H9 (cell line): ENCODE measurements around the gene AMACR. TPM values are rescaled to one million over a fixed set of nuclear protein-coding genes. Genes with fewer than 3 reads are reported as not detected.

Experiments used
- DNase-seq: peaks from one replicate; pipeline ENCODE4 v3.0.0-alpha.2; 2017
- H2AFZ ChIP-seq: one replicate; pipeline ENCODE4 v1.6.1; 2013; ENCODE audit warnings: mild to moderate bottlenecking, low read length, control low read depth, moderate library complexity
- H2AK5ac ChIP-seq: 2 replicates; pipeline ENCODE4 v1.6.1; 2013; ENCODE audit warnings: low read length, control low read depth, mixed read lengths; ENCODE audit not compliant: insufficient read length
- H2BK120ac ChIP-seq: one replicate; pipeline ENCODE4 v1.6.1; 2013; ENCODE audit warnings: low read depth, mild to moderate bottlenecking, low read length, control low read depth, inconsistent platforms; ENCODE audit not compliant: poor library complexity, severe bottlenecking
- H2BK12ac ChIP-seq: 2 replicates; pipeline ENCODE4 v1.6.1; 2013; ENCODE audit warnings: low read length, control low read depth, mixed read lengths, low read depth; ENCODE audit not compliant: insufficient read length
- H2BK15ac ChIP-seq: 2 replicates; pipeline ENCODE4 v1.6.1; 2013; ENCODE audit warnings: low read depth, low read length, control low read depth
- H2BK20ac ChIP-seq: one replicate; pipeline ENCODE4 v1.6.1; 2013; ENCODE audit warnings: low read depth, mild to moderate bottlenecking, low read length, control low read depth, inconsistent platforms; ENCODE audit not compliant: poor library complexity, severe bottlenecking
- H2BK5ac ChIP-seq: 2 replicates; pipeline ENCODE4 v1.6.1; 2013; ENCODE audit warnings: low read length, control low read depth, mixed read lengths; ENCODE audit not compliant: insufficient read length
- H3K14ac ChIP-seq: 2 replicates; pipeline ENCODE4 v1.6.1; 2013; ENCODE audit warnings: low read length, control low read depth; ENCODE audit not compliant: insufficient read depth
- H3K18ac ChIP-seq: 2 replicates; pipeline ENCODE4 v1.6.1; 2013; ENCODE audit warnings: low read depth, mild to moderate bottlenecking, mixed read lengths, low read length, control low read depth; ENCODE audit not compliant: insufficient read length
- H3K23ac ChIP-seq: 2 replicates; pipeline ENCODE4 v1.6.1; 2013; ENCODE audit warnings: low read length, control low read depth, mixed read lengths, low read depth; ENCODE audit not compliant: insufficient read length
- H3K23me2 ChIP-seq: 2 replicates; pipeline ENCODE4 v1.6.1; 2013; ENCODE audit warnings: low read depth, mild to moderate bottlenecking, mixed read lengths, low read length, control low read depth; ENCODE audit not compliant: insufficient read length, poor library complexity, severe bottlenecking
- H3K27ac ChIP-seq: 2 replicates; pipeline ENCODE4 v1.5.1; 2013; ENCODE audit warnings: low read length, control low read depth, mixed read lengths, low read depth; ENCODE audit not compliant: insufficient read length
- H3K27me3 ChIP-seq: 2 replicates; pipeline ENCODE4 v1.6.1; 2013; ENCODE audit warnings: low read length, control low read depth, inconsistent platforms; ENCODE audit not compliant: insufficient read depth
- H3K4ac ChIP-seq: 2 replicates; pipeline ENCODE4 v1.6.1; 2013; ENCODE audit warnings: low read depth, mild to moderate bottlenecking, control low read depth, inconsistent platforms, low read length, moderate library complexity
- H3K4me1 ChIP-seq: 2 replicates; pipeline ENCODE4 v1.6.1; 2013; ENCODE audit warnings: low read length, control low read depth, inconsistent platforms; ENCODE audit not compliant: insufficient read depth
- H3K4me2 ChIP-seq: 2 replicates; pipeline ENCODE4 v1.6.1; 2013; ENCODE audit warnings: low read length, control low read depth, mixed read lengths; ENCODE audit not compliant: insufficient read length, insufficient read depth
- H3K56ac ChIP-seq: 2 replicates; pipeline ENCODE4 v1.6.1; 2013; ENCODE audit warnings: low read depth, mild to moderate bottlenecking, mixed read lengths, low read length, control low read depth; ENCODE audit not compliant: insufficient read length
- H3K79me1 ChIP-seq: 2 replicates; pipeline ENCODE4 v1.6.1; 2013; ENCODE audit warnings: low read depth, mild to moderate bottlenecking, moderate library complexity, low read length, control low read depth, inconsistent platforms; ENCODE audit not compliant: insufficient read depth, poor library complexity, severe bottlenecking
- H3K79me2 ChIP-seq: 2 replicates; pipeline ENCODE4 v1.6.1; 2013; ENCODE audit warnings: low read length, control low read depth, inconsistent platforms; ENCODE audit not compliant: insufficient read depth
- H3K9ac ChIP-seq: 2 replicates; pipeline ENCODE4 v1.6.1; 2013; ENCODE audit warnings: low read length, control low read depth, mixed read lengths; ENCODE audit not compliant: insufficient read length; ENCODE audit errors: extremely low read depth
- H3K9me3 ChIP-seq: one replicate; pipeline ENCODE4 v1.6.1; 2013; ENCODE audit warnings: low read depth, low read length, inconsistent platforms; ENCODE audit not compliant: control insufficient read depth
- H3T11ph ChIP-seq: one replicate; pipeline ENCODE4 v1.6.1; 2013; ENCODE audit warnings: mild to moderate bottlenecking, low read length, control low read depth, inconsistent platforms
- H4K20me1 ChIP-seq: one replicate; pipeline ENCODE4 v1.6.1; 2013; ENCODE audit not compliant: control insufficient read depth, insufficient read length, insufficient read depth
- H4K5ac ChIP-seq: 2 replicates; pipeline ENCODE4 v1.6.1; 2013; ENCODE audit warnings: low read depth, mild to moderate bottlenecking, mixed read lengths, low read length, control low read depth; ENCODE audit not compliant: insufficient read length
- H4K8ac ChIP-seq: replicated peaks from 2 replicates; pipeline ENCODE4 v1.6.1; 2013; ENCODE audit warnings: low read length, control low read depth, mixed read lengths, low read depth; ENCODE audit not compliant: insufficient read length
- H4K91ac ChIP-seq: 2 replicates; pipeline ENCODE4 v1.6.1; 2013; ENCODE audit warnings: low read depth, mild to moderate bottlenecking, moderate library complexity, mixed read lengths, low read length, control low read depth; ENCODE audit not compliant: insufficient read length
- H3K27ac Mint-ChIP-seq, 3 experiments: 2 replicates in 2 of 3; 3 replicates in 1 of 3; pipeline ENCODE4 v1.8.0; 2020 to 2021; ENCODE audit warnings: mixed read lengths in 3 of 3, mild to moderate bottlenecking in 1 of 3, moderate library complexity in 1 of 3
- H3K27me3 Mint-ChIP-seq: 2 replicates; pipeline ENCODE4 v1.8.0; 2021; ENCODE audit warnings: low read depth, mild to moderate bottlenecking, moderate library complexity, mixed read lengths
- H3K36me3 Mint-ChIP-seq, 3 experiments: 2 replicates in 2 of 3; 3 replicates in 1 of 3; pipeline ENCODE4 v1.8.0; 2020 to 2021; ENCODE audit warnings: low read depth in 3 of 3, mixed read lengths in 3 of 3; ENCODE audit not compliant: insufficient read depth in 1 of 3
- H3K4me1 Mint-ChIP-seq, 2 experiments: 2 replicates each; pipeline ENCODE4 v1.8.0; 2020; ENCODE audit warnings: mixed read lengths in 2 of 2
- H3K4me3 Mint-ChIP-seq, 2 experiments: 2 replicates in 1 of 2; 3 replicates in 1 of 2; pipeline ENCODE4 v1.8.0; 2020 to 2021; ENCODE audit warnings: mild to moderate bottlenecking in 2 of 2, mixed read lengths in 2 of 2, moderate library complexity in 1 of 2
- H3K9me3 Mint-ChIP-seq, 2 experiments: 2 replicates in 1 of 2; 3 replicates in 1 of 2; pipeline ENCODE4 v1.8.0; 2020; ENCODE audit warnings: mild to moderate bottlenecking in 2 of 2, mixed read lengths in 2 of 2, moderate library complexity in 1 of 2
- WGBS: extraction: QIAGEN DNeasy Blood & Tissue Kit; methylation state at CpG from one replicate; pipeline ENCODE4 v1.1.7; 2013; ENCODE audit warnings: missing lambda C conversion rate, low lambda C conversion rate, mixed read lengths; ENCODE audit not compliant: insufficient read length; ENCODE audit errors: extremely low coverage; 5-methylcytosine and 5-hydroxymethylcytosine counted together
- total RNA-seq: library from RNA; stranded (reverse); gene quantifications from 2 replicates; pipeline ENCODE4 v1.2.1, GENCODE V29; 2021
- TF ChIP-seq, protein P1 (sequence below): fragments of 200-600 bp; sonication (generic); conservative IDR thresholded peaks from 3 replicates; pipeline ENCODE4 v1.8.0; 2021; ENCODE audit warnings: antibody characterized with exemption, mild to moderate bottlenecking

The AMACR gene
- total RNA-seq, 1 experiment from 2014 or later: 9.7 TPM

DNA sequence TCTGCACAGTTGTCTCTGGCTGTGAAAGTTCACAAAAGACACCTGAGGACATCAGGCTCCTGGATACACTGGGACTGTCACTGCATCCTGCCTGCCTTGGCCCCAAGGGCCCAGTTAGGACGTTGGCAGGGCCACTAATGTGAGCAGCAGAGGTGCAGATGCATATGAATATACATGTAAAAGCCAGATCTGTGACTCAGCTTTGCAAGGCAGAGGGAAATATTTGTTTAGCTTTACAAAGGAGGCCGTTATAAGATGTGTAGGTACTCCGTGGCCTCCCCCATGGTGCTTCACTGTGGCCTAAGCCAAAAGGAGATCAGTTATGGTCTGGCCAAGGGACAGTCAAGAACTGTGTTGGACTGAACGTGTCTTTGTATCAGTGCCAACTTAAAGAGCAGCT lies 39.3 kb upstream of the AMACR start:
- H2BK5ac ChIP-seq: no peak overlapping the region
- no peak overlapping the region for H3K9ac ChIP-seq
- H3K56ac ChIP-seq: no peak overlapping the region
- Mint-ChIP-seq H3K27ac (no peak overlapping the region), H3K4me1 (peaks cover 4% of the 10 kb centered on the region in 2 experiments; a peak in 3 of 4 replicates), H3K9me3 (no peaks in the 10 kb centered on the region), H3K27me3 (no peaks in the 10 kb centered on the region), H3K36me3 (peaks cover 0 to 11% (median 0%) of the 10 kb centered on the region in 3 experiments; a peak in 2 of 7 replicates), H3K4me3 (no peak overlapping the region)
- no peak overlapping the region for H3K27ac ChIP-seq
- no peak overlapping the region for H2AFZ ChIP-seq
- no peak overlapping the region for H4K91ac ChIP-seq
- no peaks in the 10 kb centered on the region for H3K9me3 ChIP-seq
- no peak for DNase-seq
- H3K14ac ChIP-seq: no peak overlapping the region
- no peak overlapping the region for H3K23ac ChIP-seq
- no peak overlapping the region for H2BK12ac ChIP-seq
- no peaks in the 10 kb centered on the region for H3K79me2 ChIP-seq
- no peaks in the 10 kb centered on the region for H3K79me1 ChIP-seq
- no peaks in the 10 kb centered on the region for H4K20me1 ChIP-seq
- TF ChIP-seq, protein P1, sequence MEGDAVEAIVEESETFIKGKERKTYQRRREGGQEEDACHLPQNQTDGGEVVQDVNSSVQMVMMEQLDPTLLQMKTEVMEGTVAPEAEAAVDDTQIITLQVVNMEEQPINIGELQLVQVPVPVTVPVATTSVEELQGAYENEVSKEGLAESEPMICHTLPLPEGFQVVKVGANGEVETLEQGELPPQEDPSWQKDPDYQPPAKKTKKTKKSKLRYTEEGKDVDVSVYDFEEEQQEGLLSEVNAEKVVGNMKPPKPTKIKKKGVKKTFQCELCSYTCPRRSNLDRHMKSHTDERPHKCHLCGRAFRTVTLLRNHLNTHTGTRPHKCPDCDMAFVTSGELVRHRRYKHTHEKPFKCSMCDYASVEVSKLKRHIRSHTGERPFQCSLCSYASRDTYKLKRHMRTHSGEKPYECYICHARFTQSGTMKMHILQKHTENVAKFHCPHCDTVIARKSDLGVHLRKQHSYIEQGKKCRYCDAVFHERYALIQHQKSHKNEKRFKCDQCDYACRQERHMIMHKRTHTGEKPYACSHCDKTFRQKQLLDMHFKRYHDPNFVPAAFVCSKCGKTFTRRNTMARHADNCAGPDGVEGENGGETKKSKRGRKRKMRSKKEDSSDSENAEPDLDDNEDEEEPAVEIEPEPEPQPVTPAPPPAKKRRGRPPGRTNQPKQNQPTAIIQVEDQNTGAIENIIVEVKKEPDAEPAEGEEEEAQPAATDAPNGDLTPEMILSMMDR: no peak
- no peak overlapping the region for H4K8ac ChIP-seq
- H3K4me1 ChIP-seq: no peaks in the 10 kb centered on the region
- no peak overlapping the region for H3K4me2 ChIP-seq
- no CpG with 5 or more reads among the region's 4 CpGs for WGBS
- H3K18ac ChIP-seq: no peak overlapping the region
- no peak overlapping the region for H2BK120ac ChIP-seq
- no peak overlapping the region for H2BK15ac ChIP-seq
- H3T11ph ChIP-seq: no peak overlapping the region
- no peak overlapping the region for H3K4ac ChIP-seq
- no peak overlapping the region for H4K5ac ChIP-seq
- no peak overlapping the region for H2AK5ac ChIP-seq
- no peaks in the 10 kb centered on the region for H3K27me3 ChIP-seq
- no peak overlapping the region for H2BK20ac ChIP-seq
- H3K23me2 ChIP-seq: no peaks in the 10 kb centered on the region
